NCI-H146 (cell line): ENCODE results near the gene BCKDHA.
"Not testable (repeated sequence)": the region's sequence is repeated elsewhere in the genome, so short reads cannot be mapped to it uniquely, and the experiment has no call there.

Experiments used
- DNase-seq: peaks from one replicate; lab custom pipeline; 2025; lab: John Stamatoyannopoulos, UW

The BCKDHA gene

DNA sequence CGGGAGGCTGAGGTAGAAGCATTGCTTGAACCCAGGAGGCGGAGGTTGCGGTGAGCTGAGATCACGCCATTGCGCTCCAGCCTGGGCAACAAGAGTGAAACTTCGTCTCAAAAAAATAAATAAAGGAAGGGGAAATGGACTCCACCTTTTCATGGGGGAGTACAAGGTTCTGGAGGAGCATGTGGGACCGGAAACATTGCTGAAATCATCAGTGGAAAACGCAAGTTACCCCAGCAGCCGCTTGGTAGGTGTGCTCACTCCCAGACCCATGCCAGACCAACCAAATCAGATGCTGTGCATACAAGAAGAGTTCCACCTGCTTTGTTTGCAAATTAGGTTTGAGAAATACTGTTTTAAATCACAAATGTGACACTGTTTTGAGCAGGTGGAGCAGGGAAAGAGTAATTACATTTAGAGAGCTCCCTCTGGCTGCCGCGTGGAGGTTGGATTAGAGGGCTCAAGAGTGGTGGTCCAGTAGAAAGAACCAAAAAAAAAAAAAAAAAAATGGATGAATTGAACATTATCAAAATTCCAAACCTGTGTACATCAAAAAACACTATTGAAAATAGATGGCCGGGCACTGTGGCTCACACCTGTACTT lies 50.2 kb downstream of the BCKDHA start:
- no peak for DNase-seq

DNA sequence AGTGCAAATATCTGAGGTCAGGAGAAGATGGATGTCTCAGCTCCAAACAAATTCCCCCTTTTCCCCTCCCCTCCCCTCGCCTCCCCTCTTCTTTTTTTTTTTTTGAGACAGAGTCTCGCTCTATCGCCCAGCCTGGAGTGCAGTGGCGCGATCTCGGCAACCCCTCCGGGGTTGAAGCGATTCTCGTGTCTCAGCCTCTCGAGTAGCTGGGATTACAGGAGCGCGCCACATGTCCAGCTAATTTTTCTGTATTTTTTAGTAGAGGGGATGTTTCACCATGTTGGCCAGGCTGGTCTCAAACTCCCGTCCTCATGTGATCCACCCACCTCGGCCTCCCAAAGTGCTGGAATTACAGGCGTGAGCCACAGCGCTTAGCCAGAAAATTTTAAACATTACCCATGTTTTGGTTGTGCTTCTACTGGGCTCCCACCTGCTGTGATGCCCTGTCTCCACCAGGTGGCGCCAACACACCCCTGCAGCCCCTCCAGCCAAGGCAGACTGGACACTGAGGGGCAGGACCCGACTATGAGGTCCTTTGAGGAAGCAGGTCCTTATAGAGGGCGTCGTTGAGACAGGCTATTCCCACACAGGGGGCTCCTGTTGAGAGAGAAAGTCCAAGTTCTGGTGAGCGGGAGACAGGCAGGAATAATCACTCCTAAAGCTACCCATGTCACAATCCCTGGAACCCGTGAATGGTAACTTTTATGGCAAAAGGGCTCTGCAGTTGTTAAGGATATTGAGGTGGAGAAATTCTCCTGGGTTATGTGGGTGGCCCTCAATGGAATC lies 51.7 kb downstream of the BCKDHA start:
- peak; percentile 69 for DNase-seq

DNA sequence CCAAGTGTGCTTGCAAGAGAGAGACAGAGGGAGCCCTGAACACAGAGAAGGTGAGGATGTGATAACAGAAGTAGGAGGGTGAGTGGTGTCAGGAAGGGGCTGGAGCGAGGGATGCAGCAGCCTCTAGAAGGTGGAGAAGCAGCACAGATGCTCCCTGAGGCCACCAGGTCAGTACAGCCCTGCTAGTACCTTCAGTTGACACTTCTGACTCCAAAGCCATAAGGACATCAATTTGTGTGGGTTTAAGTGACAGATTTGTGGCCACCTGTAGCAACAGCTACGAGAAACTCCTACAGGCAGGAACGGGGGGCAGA lies 52.2 kb downstream of the BCKDHA start:
- no peak for DNase-seq

DNA sequence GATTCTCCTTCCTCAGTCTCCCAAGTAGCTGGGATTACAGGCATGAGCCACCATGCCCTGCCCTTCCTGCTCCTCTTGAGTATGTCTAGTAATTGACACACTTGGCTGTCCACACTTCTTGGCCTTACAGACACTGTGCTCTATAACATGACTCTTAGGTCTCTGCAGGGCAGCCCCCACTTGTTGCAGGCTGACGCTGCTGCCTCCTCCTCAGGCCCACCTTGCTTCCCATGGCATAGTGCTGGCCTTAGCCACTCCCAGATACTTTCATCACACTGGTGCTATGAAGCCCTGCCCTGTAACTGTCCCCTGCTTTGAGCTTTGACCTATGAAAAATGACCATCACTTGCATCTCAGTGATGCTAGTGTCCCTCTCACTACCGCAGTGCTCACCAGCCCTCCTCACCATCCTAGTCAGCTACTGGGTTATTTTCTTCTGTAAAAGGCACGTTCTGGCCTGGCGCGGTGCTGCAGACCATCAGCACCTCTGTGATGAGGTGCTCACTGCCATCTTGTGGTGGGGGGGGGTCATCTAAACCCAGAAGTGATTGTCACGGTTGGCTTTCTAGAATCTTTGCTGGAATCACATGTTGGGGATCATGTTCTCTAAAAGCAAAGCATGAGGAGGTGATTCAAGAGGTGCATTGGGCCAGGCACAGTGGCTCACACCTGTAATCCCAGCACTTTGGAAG lies 55.1 kb downstream of the BCKDHA start:
- DNase-seq: no peak

DNA sequence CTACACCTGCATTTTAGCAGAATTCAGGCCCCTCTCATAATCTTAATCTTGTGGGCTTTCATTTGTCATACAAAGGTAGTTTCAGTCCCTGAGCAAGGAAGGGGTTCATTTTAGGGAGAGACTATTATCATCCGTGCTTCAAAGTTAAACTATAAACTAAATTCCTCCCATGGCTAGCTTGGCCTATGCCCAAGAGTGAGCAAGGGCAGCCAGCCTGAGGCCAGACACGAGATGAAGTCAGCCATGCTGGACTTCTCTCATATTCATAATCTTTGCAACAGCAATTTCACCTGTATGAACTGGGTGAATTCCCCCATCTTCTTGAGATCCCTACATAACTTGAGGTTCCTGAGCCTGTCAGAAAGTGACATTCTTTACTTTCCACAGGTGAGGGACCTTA lies 58.3 kb downstream of the BCKDHA start:
- DNase-seq: no peak

GRCh38 chr19:41456342-41456918 lies 58.8 kb downstream of the BCKDHA start:
- DNase-seq: no peak

GRCh38 chr19:41457241-41457640 lies 59.6 kb downstream of the BCKDHA start:
- DNase-seq: no peak

- no peak for DNase-seq
Observed at GRCh38 chr19:41462497-41462896, 64.9 kb downstream of the BCKDHA start.

DNA sequence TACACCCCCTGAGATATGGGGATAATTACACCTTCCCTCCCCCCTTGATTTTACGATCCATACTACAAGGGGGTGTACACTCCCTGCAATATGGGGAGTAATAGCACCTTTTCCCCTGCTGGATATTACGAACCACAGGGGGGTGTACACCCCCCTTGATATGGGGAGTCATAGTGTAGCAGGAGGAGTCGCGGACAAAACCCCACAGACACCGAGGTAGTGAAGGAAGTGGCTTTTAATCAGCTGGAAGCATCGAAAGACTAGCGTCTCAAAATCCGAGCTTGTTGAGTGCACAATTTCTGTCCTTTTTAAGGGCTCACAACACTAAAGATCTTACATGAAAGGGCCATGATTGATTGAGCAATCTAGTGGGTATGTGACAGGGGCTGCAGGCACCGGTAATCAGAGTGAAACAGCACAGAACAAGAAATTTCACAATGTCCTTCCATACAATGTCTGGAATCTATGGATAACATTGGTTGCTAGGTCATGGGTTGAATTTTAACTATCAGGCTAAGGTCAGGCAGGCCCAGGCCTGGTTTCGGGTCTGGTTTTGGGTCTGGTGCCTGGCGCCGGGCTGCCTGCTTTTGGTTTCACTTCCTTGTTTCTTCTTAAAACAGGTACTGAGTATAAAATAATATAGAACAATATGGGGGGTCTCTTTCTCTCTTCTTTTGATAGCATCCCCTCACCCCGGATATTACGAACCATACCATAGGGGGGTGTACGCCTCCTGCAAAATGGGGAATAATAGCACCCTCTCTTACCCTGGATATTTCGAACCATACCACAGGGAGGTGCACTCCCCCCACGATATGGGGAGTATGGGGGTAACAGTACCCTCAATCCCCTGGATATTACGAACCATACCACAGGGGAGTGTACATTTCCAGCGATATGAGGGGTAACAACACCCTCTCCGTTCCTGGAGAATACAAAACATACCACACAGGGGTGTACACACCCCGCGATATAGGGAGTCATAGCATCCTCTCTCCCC lies 65.9 kb downstream of the BCKDHA start:
- not testable (repeated sequence) for DNase-seq
